NCI-H128 (cell line): ENCODE results near the gene RNF214.
"Not testable (repeated sequence)": the region's sequence is repeated elsewhere in the genome, so short reads cannot be mapped to it uniquely, and the experiment has no call there.

Experiments used
- DNase-seq: peaks from one replicate; lab custom pipeline; 2025; ENCODE audit not compliant: unreplicated experiment; lab: John Stamatoyannopoulos, UW

Gene RNF214

DNA sequence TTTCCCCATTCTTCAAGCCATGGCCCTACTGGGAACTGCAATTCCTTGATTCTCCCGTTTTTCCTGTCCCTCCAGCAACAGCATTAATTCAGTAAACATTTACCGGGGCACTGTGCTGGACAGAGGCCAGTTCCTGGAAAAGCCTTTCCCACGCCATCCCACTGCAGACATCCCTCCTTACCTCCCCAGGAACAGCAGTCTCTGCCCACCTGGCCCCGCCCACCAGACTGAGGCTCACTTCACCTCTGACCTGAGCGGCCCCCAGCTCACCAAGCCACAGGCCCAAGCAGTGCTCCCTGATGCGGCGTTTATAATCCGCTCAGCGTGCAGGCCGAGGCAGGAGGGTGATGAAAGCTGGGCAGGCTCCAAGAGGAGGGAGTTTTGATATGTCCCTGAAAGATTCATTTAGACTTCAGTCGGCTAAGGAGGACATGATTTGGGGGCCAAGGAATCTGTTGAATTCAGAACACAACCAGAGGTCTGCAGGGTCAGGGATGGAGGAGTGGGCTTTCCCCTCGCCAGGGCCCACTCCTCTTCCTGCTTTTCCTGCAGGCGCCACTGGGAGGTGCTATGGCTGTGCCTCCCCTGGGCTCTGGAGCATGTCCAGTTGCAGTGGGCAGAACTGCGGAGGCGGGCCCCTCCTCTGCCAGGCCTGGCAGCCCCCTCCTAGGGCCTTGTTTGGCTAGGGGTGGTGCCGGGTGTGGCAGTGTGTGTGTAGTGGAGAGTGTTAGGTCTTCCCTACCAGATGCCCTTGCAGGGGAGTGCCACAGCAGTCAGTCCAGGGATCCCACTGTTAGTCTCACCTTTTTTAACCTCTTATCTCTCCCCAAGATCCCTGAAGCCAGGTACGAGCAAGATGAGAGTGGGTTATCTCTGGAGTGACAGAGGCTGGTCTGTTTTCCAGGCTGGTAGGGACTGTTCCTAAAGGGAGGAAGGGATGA, 34.7 kb upstream of the RNF214 start:
- no peak for DNase-seq

GRCh38 chr11:117198613-117199012, 33.9 kb upstream of the RNF214 start:
- no peak for DNase-seq

DNA sequence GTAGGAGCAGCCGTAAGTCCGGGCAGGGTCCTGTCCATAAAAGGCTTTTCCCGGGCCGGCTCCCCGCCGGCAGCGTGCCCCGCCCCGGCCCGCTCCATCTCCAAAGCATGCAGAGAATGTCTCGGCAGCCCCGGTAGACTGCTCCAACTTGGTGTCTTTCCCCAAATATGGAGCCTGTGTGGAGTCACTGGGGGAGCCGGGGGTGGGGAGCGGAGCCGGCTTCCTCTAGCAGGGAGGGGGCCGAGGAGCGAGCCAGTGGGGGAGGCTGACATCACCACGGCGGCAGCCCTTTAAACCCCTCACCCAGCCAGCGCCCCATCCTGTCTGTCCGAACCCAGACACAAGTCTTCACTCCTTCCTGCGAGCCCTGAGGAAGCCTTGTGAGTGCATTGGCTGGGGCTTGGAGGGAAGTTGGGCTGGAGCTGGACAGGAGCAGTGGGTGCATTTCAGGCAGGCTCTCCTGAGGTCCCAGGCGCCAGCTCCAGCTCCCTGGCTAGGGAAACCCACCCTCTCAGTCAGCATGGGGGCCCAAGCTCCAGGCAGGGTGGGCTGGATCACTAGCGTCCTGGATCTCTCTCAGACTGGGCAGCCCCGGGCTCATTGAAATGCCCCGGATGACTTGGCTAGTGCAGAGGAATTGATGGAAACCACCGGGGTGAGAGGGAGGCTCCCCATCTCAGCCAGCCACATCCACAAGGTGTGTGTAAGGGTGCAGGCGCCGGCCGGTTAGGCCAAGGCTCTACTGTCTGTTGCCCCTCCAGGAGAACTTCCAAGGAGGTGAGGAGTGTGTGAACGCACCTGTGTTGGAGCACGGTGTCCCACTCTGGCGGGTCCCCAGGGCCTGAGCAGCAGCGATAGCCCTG, 33.2 kb upstream of the RNF214 start, which contains the start of gene TAGLN:
Gene TAGLN, plus strand, starts transcription at position 318 of the 863 bp plus-strand sequence. CDS start 3,644 bp downstream, outside the sequence.
- DNase-seq: no peak

GRCh38 chr11:117199916-117200812, 32.3 kb upstream of the RNF214 start:
- no peak for DNase-seq

GRCh38 chr11:117200813-117201657, 31.4 kb upstream of the RNF214 start:
- DNase-seq: no peak

GRCh38 chr11:117201658-117202305, 30.7 kb upstream of the RNF214 start:
- DNase-seq: no peak

- no peak for DNase-seq
These were observed 29.9 kb upstream of the RNF214 start for GRCh38 chr11:117202386-117203068.

DNA sequence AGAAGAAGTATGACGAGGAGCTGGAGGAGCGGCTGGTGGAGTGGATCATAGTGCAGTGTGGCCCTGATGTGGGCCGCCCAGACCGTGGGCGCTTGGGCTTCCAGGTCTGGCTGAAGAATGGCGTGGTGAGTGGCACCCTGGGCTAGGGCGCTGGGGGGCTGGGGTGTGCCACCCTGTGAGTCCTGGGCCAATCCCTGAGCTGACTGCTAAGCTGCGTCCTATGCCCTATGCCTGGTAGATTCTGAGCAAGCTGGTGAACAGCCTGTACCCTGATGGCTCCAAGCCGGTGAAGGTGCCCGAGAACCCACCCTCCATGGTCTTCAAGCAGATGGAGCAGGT, 29.4 kb upstream of the RNF214 start:
- DNase-seq: no peak

DNA sequence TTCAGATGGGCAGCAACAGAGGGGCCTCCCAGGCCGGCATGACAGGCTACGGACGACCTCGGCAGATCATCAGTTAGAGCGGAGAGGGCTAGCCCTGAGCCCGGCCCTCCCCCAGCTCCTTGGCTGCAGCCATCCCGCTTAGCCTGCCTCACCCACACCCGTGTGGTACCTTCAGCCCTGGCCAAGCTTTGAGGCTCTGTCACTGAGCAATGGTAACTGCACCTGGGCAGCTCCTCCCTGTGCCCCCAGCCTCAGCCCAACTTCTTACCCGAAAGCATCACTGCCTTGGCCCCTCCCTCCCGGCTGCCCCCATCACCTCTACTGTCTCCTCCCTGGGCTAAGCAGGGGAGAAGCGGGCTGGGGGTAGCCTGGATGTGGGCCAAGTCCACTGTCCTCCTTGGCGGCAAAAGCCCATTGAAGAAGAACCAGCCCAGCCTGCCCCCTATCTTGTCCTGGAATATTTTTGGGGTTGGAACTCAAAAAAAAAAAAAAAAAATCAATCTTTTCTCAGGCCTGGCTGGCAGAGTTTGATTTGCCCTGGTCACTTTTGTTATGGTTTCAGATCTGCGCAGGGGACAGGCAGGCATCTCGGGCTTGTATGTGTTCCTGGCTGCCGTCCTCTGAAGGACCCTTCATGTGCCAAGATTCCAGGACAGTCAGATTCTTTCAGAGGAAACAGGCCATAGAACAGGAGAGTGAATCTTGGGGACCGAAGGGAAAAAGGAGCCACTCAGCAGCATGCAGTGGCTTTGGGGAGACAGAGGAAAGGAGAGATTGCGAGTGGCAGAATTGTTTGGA, 28.0 kb upstream of the RNF214 start:
- DNase-seq: no peak

DNA sequence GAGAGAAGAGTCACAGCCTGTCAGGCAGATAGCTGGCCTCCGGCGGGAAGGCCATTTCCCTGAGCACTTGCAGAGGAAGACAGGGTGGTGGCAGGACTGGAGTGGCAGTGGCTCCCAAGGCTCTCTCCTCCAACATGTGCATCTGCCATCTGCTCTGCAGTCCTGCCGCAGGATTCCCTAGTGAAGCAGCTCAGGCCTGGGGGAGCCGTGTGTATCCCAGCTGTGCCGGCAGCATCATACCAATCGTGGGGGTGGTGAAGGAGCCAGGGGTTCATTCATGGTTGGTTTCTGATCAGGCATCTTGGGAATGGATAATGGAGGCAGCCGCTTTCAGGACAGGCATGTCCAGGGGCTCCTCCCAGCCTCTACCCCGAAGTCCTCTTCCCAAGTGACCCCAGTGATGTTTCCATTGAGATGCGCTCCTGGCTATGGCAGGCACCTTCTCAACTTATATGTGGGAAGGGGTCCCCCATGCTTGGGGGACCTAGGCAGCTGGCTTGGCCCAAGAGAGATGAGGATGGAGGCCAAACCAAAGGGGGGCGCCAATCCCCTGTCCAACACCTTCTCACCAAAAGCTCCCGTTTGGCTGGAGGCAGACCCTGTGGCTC, 27.2 kb upstream of the RNF214 start:
- no peak for DNase-seq

- DNase-seq: not testable (repeated sequence)
These were observed 26.4 kb upstream of the RNF214 start for GRCh38 chr11:117206111-117206510.

GRCh38 chr11:117206859-117207258, 25.6 kb upstream of the RNF214 start:
- not testable (repeated sequence) for DNase-seq

- DNase-seq: not testable (repeated sequence)
These were observed 25.0 kb upstream of the RNF214 start for GRCh38 chr11:117207481-117207880.

- not testable (repeated sequence) for DNase-seq
These were observed 23.8 kb upstream of the RNF214 start for GRCh38 chr11:117208710-117209109.

DNA sequence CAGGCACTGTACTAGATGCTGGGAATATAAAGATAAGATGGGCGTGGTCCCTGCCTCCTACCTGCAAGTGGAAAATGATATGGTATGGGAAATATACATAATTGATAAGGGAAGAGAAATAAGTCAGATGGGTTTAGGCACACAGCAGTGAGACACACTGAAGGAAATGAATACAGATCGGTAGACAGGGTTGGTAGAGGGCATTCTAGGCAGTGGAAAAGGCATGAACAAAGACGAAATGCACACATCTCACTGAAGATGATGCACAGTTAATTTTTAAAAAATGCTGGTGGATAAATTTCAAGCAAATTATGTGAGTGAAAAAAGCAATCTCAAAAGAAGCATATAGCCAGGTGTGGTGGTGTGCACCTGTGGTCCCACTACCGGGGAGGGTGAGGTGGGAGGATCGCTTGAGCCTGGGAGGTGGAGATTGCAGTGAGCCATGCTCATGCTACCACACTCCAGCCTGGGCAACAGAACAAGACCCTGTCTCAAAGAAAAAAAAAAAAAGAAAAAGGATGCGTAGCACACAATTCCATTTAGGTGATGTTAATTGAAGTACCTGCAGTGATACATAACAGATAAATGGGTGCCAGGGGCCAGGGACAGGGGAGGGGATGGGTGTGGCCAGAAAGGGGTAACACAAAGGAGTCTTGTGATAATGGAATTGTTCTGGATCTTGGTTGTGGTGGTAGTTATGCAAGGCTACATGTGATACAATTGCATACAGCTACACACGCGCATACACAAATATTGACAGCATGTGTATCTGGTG, 22.9 kb upstream of the RNF214 start:
- not testable (repeated sequence) for DNase-seq

DNA sequence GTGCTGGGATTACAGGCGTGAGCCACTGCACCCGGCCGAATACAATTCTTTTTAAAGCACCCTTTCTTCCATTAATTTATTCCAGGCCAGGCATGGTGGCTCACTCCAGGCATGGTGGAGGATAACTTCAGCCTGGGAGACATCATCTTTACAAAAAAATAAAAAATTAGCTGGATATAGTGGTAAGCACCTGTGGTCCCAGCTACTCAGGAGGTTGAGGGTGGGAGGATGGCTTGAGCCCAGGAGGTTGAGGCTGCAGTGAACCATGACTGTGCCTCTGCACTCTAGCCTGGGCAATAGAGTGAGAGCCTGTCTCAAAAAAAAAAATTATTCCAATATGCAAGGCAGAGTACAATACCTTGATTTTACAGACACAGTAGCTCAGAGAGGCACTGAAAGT, 21.9 kb upstream of the RNF214 start:
- no peak for DNase-seq
